Activated effector memory CD4-positive, alpha-beta T cell treated with Interleukin-2 at 50 U/mL for 16 hours (primary cell): ENCODE results near the gene RHBDF2.

ENCODE experiments used
- DNase-seq: peaks from one replicate; pipeline ENCODE4 v3.0.0-alpha.2; 2020

The RHBDF2 gene

GRCh38 chr17:76477576-76477975, 23.6 kb downstream of the RHBDF2 start:
- no peak for DNase-seq

GRCh38 chr17:76476736-76477135, 24.5 kb downstream of the RHBDF2 start:
- no peak for DNase-seq

GRCh38 chr17:76475302-76475701, 25.9 kb downstream of the RHBDF2 start:
- DNase-seq: no peak

- DNase-seq: no peak
Measured at GRCh38 chr17:76474894-76475293, 26.3 kb downstream of the RHBDF2 start.

GRCh38 chr17:76474238-76474637, 27.0 kb downstream of the RHBDF2 start:
- DNase-seq: no peak

- DNase-seq: no peak
Measured at GRCh38 chr17:76473541-76473985, 27.7 kb downstream of the RHBDF2 start.

GRCh38 chr17:76472726-76473125, 28.5 kb downstream of the RHBDF2 start:
- no peak for DNase-seq

- no peak for DNase-seq
Measured at GRCh38 chr17:76472258-76472645, 29.0 kb downstream of the RHBDF2 start.

GRCh38 chr17:76471498-76472257, 29.5 kb downstream of the RHBDF2 start:
- no peak for DNase-seq

- no peak for DNase-seq
Measured at GRCh38 chr17:76469991-76470739, 31.1 kb downstream of the RHBDF2 start.

- DNase-seq: no peak
Measured at GRCh38 chr17:76469076-76469990, 31.9 kb downstream of the RHBDF2 start.

- DNase-seq: no peak
Measured at GRCh38 chr17:76468634-76469010, 32.6 kb downstream of the RHBDF2 start.

GRCh38 chr17:76467809-76468633, 33.2 kb downstream of the RHBDF2 start:
- DNase-seq: no peak

- no peak for DNase-seq
Measured at GRCh38 chr17:76467366-76467765, 33.9 kb downstream of the RHBDF2 start, which contains the start of gene AANAT. Gene AANAT (plus strand): TSS chr17:76467603. CDS start chr17:76468747, 1,144 bp downstream.

GRCh38 chr17:76466775-76467130, 34.5 kb downstream of the RHBDF2 start:
- no peak for DNase-seq

- no peak for DNase-seq
Measured at GRCh38 chr17:76462556-76463290, 38.5 kb downstream of the RHBDF2 start.

- no peak for DNase-seq
Measured at GRCh38 chr17:76461765-76462555, 39.3 kb downstream of the RHBDF2 start.

GRCh38 chr17:76459674-76460073, 41.5 kb downstream of the RHBDF2 start:
- no peak for DNase-seq

GRCh38 chr17:76458580-76459490, 42.4 kb downstream of the RHBDF2 start:
- DNase-seq: no peak

GRCh38 chr17:76453431-76453743, 47.8 kb downstream of the RHBDF2 start:
- DNase-seq: no peak
